Measurements from ENCODE around the gene SUCLG2.

The SUCLG2 gene

GRCh38 chr3:67515778-67516177 lies 138.6 kb downstream of the SUCLG2 start:
- H4K20me1 ChIP-seq (ENCODE audit: control insufficient read depth, insufficient read depth, low read depth, low read length) = no peaks in the 10 kb centered on the region
- peaks cover 3% of the 10 kb centered on the region for H3K4me1 ChIP-seq (ENCODE audit: control insufficient read depth, low read length)
- no peaks in the 10 kb centered on the region; the same call in 1 of the 2 replicates for H3F3A ChIP-seq (ENCODE audit: control insufficient read depth, insufficient read depth)
- no peak for TF ChIP-seq EZH2phosphoT487 (IDR thresholded peaks at IDR 0.05; ENCODE audit: borderline replicate concordance, low read length)
- no peak for TF ChIP-seq CTCF (IDR thresholded peaks at IDR 0.05; ENCODE audit: low read depth, low read length, poor library complexity, severe bottlenecking)
- no peak overlapping the region for H3K27ac ChIP-seq (ENCODE audit: low read depth, low read length)
- H3K36me3 ChIP-seq (ENCODE audit: control insufficient read depth, low read length) = peaks cover 51% of the 10 kb centered on the region
- H3K27me3 ChIP-seq (ENCODE audit: control insufficient read depth, low read length) = no peaks in the 10 kb centered on the region
- no peaks in the 10 kb centered on the region for H3K79me2 ChIP-seq (ENCODE audit: control insufficient read depth, low read length)
- no peak overlapping the region for H3K4me2 ChIP-seq (ENCODE audit: low read length)
- H3K9me3 ChIP-seq (ENCODE audit: control insufficient read depth, insufficient read depth, low read length) = no peaks in the 10 kb centered on the region
- no peak overlapping the region for H3K4me3 ChIP-seq (ENCODE audit: low read length)
- H3K9me2 ChIP-seq (replicated peaks; ENCODE audit: control insufficient read depth, low read length) = no peaks in the 10 kb centered on the region

DNA sequence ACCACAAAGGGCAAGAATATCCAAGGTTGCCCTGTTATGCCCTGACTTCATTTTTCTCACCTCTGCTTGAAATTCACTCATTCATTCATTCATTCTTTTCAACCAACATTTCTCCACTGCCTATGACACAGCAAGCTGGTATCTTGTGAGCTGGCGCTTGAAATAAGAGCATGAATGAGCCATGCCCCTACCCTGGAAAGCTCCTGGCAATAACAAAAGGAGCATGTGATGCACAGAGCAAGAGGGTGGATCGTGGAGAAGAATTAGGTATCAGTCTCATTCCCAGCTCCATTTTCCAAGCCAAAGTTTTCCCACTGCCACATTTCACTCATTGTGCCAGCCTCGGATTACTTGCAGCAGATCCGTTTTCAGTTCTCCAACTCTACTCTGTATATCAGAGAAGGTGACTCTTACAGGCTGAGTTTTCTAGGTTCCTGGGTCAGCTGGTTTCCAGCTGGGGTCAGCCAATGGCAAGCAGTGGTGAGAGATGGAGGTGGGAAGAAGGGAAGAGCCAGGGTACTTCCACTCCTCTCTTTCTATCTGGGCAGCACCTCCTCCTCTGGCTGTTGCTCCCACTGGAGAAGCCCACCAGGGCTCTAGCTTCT lies 144.8 kb downstream of the SUCLG2 start:
- Histone ChIP-seq H4K20me1 (ENCODE audit: control insufficient read depth, insufficient read depth, low read depth, low read length) (no peaks in the 10 kb centered on the region), H3K9me2 (replicated peaks; ENCODE audit: control insufficient read depth, low read length) (no peaks in the 10 kb centered on the region), H3K79me2 (ENCODE audit: control insufficient read depth, low read length) (no peaks in the 10 kb centered on the region), H3K9me3 (ENCODE audit: control insufficient read depth, insufficient read depth, low read length) (no peaks in the 10 kb centered on the region), H3K4me1 (ENCODE audit: control insufficient read depth, low read length) (no peaks in the 10 kb centered on the region), H3K4me2 (ENCODE audit: low read length) (no peak overlapping the region), H3K4me3 (ENCODE audit: low read length) (no peak overlapping the region), H3K36me3 (ENCODE audit: control insufficient read depth, low read length) (peaks cover 20% of the 10 kb centered on the region), H3F3A (ENCODE audit: control insufficient read depth, insufficient read depth) (no peaks in the 10 kb centered on the region; the same call in 1 of the 2 replicates), H3K27me3 (ENCODE audit: control insufficient read depth, low read length) (no peaks in the 10 kb centered on the region), H3K27ac (ENCODE audit: low read depth, low read length) (no peak overlapping the region)
- TF ChIP-seq CTCF (IDR thresholded peaks at IDR 0.05; ENCODE audit: low read depth, low read length, poor library complexity, severe bottlenecking) = no peak
- no peak for TF ChIP-seq EZH2phosphoT487 (IDR thresholded peaks at IDR 0.05; ENCODE audit: borderline replicate concordance, low read length)

DNA sequence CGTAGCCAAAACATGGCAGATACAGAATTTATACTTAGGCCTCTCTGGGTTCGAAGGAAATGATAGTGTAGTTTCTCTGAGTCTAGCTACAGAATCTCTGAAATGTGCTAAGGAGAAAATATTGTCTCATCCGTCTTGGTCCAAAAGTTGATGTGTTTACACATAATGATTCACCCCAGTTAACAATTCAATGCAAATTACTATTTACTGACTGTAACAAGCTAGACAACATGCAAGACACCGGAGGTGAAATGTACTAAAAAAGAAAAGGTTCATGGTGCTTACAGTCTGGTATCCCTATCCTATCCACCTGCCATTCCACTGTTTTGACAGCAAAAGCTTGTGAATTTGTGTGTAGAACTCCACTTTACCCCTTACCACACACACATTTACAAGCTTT lies 146.8 kb downstream of the SUCLG2 start:
- Histone ChIP-seq H3K4me3 (ENCODE audit: low read length) (no peak overlapping the region), H3K79me2 (ENCODE audit: control insufficient read depth, low read length) (no peaks in the 10 kb centered on the region), H3K27me3 (ENCODE audit: control insufficient read depth, low read length) (no peaks in the 10 kb centered on the region), H3K9me2 (replicated peaks; ENCODE audit: control insufficient read depth, low read length) (no peaks in the 10 kb centered on the region), H4K20me1 (ENCODE audit: control insufficient read depth, insufficient read depth, low read depth, low read length) (no peaks in the 10 kb centered on the region), H3K27ac (ENCODE audit: low read depth, low read length) (no peak overlapping the region), H3K4me1 (ENCODE audit: control insufficient read depth, low read length) (no peaks in the 10 kb centered on the region), H3F3A (ENCODE audit: control insufficient read depth, insufficient read depth) (no peaks in the 10 kb centered on the region; the same call in 1 of the 2 replicates), H3K36me3 (ENCODE audit: control insufficient read depth, low read length) (peaks cover 14% of the 10 kb centered on the region), H3K9me3 (ENCODE audit: control insufficient read depth, insufficient read depth, low read length) (no peaks in the 10 kb centered on the region), H3K4me2 (ENCODE audit: low read length) (no peak overlapping the region)
- TF ChIP-seq EZH2phosphoT487 (IDR thresholded peaks at IDR 0.05; ENCODE audit: borderline replicate concordance, low read length) = no peak
- TF ChIP-seq CTCF (IDR thresholded peaks at IDR 0.05; ENCODE audit: low read depth, low read length, poor library complexity, severe bottlenecking) = no peak

All from DOHH2 (cell line).